Right forelimb (tissue), 1 donor: ENCODE data around the gene SPNS2.

Source experiments
- DNase-seq: peaks from one replicate; pipeline ENCODE4 v3.0.0-alpha.2; 2018

The SPNS2 gene

DNA sequence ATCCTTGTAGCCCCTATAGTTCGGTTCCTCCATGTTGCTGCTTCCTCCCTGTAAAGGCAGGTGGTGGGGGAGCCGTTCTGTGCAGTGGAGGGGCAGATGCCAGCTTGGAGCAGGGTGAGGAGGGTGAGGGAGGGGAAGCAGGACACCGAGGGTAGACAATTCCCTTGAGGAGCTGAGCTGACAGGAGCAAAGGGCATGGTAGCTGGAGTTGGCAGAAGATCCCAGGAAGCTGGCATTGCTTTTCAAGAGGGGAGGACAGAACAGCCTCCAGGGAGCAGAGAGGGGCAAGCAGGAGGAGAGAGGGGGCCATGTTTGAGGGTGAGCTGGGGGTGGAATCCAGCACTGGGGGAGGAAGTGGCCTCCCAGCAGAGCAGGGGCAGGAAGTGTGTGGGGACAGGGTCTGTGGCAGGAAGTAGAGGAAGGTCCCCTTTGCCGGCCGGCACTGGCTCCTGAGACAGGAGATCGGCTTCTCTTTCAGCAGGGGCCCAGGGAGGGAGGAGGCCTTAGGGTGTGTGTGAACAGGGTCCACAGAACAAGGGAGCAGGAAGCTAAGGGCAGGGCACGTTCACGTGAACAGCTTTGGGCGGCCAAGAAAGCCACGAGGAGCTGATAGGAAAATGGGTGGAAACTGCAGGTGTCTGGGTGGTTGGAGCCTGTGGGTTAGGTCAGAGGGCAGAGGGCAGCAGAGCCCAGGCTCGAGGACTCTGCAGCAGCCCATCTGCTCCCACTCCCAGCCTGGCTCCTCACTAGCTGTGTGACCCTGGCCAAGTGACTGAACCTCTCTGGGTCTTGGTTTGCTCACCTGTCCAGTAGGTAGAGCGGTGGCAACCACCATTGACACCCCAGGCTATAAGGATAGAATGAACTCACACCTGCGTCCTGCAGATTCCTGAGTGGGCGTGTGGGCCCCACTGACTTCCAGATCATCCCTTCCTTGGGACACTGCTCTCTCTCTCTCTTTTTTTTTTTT lies 17.5 kb upstream of the SPNS2 start:
- no peak for DNase-seq

DNA sequence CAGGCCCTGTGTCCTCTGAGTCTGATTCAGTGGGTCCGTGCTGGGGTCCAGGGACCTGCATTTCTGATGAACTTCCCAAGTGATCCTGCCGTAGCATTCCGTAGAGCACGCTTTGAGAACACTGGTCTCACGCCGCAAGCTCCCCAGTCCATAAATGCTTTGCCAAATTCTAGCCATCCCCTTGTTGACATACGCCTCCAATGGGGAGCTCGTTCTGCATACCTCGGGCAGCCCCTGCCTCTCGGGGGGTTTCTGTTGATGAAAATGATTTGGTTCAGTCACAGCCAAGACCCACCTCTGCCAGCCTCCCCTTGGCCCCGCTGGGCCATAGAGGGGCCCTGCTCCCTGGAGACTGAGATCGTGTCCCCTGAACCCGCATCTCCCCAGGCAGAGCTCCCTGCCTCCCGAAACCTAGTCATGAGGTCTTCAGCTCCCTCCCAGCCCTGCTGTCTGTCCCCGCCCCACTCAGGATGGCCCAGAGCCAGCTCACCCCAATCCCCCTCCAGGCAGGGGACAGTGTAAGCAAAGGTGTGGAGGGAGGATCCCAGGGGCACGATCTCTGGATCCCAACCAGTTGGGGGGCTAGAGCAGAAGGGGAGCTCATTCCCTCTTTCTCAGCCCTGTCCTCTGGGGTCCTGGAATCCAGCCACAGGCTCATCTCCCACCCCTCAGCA lies 16.2 kb upstream of the SPNS2 start:
- DNase-seq: no peak

DNA sequence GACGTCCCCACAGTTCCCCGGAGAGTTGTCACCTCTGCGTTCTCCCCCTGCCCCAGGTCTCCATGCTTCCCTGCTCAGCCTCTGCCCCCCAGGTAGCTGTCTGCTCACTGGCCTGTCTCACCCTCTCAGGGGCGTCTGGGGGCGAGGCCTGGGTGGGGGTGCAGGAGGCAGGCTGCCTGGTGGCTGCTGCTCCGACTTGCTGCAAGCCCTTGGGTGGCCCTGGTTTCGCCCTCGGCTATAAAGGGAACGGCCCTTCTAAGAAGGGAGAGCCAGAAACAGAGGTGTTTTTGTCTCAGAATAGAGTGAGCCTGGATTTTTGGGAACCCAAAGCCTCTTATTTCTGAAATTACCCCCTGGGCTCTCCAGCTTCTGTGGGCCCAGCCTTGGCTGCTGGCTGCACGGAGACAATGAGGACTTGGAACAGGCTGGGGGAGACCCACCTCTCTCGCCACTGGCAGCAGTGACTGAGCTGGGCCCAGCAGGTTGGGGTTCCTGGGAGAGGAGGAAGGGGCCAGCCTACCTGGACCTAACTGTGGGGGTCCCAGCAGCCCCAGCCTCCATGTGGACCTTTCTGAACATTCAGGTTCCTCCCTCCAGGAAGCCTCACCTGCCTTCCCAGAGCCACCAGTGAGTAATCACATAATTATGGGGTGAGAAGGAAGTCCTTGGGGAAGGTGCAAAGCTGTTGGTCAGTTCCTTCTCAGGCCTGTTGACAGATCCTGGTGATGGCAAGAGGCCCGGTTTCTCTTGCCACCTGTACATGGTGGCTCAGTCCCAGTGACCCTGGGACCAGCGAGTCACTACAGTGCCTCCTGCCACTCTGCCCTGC lies 15.5 kb upstream of the SPNS2 start:
- DNase-seq: no peak

DNA sequence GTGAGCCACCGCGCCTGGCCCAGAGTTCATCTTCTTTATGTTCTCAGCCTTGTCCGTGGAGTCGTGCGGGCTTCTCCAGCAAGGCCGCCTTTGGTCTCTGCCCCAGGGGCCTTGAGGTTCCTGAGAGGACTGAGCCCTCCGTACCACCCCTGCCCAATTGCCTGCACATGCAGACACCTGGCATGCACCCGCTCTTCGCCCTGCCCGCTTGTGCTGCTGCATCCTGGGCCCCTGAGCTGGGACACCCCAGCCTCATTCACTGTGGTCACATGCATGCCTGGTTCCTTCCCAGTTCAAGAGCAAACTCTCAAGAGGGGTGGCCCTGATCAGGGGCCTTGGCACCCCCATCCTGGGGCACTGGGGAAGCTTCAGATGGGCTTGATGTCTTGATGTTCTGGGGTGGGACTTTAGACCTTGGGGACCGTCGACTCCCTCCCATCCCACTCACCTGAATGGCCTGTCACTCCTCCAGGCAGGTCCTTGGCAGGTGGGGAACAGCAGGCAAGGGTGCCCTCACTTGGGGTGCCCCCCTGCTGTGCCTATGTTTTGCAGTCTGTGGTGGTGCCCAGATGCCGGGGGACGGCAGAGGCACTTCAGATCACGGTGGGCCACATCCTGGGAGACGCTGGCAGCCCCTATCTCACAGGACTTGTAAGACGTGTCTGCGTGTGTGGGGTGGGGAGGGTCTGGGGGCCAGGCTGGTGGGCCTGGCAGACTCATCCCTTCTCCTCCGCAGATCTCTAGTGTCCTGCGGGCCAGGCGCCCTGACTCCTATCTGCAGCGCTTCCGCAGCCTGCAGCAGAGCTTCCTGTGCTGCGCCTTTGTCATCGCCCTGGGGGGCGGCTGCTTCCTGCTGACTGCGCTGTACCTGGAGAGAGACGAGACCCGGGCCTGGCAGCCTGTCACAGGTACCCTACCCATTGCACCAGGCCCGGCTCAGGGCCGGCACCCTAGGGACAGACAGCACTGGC lies 12.7 kb upstream of the SPNS2 start:
- DNase-seq: no peak

DNA sequence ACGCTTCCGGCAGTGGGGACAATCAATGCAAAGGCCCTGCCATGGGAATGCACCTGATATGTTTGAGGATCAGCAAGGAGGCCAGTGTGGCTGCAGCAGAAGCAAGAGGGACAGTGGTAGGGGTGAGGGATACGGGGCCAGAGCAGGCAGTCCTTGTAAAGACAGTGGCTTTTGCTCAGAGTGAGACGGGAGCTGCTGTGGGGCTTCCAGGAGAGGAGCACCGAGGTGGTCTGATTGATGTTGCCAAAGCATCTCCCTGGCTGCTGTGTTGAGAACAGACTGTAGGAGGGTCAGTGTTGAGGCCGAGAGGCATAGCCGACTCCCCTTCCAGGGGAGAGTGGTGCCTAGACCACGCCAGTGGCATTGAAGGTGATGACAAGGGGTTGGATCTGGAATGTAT lies 11.4 kb upstream of the SPNS2 start:
- DNase-seq: no peak

DNA sequence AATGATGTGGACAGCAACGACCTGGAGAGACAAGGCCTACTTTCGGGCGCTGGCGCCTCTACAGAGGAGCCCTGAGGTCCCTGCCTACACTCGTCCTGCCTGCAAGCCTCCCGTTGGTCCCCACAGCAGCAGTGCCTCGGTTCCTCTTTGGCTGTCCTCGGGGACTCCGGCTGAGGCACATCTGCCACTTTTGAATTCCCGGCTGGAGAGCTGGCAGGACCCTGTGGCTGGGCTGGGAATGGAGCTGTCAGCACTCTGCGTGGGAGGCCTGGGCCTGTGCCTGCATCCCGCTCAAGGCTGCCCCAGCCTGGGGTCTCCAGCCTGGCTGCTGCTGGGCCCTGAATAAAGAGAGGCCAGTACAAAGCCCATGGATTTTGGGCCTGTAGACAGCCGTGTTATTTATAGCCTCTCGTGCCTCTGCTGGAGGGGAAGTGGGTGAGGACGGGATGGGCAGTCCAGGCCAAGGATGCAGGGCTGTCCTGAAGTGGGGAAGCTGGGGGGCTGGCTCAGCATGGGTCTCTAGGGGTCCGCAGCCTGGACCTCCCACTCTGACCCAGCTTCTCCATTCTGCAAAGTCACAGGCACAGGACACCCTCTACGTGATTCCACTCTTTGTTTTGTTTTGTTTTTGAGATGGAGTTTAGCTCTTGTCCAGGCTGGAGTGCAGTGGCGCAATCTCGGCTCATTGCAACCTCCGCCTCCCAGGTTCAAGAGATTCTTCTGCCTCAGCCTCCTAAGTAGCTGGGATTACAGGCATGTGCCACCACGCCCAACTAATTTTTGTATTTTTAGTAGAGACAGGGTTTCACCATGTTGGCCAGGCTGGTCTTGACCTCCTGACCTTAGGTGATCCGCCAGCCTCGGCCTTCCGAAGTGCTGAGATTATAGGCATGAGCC lies 10.6 kb upstream of the SPNS2 start:
- no peak for DNase-seq

DNA sequence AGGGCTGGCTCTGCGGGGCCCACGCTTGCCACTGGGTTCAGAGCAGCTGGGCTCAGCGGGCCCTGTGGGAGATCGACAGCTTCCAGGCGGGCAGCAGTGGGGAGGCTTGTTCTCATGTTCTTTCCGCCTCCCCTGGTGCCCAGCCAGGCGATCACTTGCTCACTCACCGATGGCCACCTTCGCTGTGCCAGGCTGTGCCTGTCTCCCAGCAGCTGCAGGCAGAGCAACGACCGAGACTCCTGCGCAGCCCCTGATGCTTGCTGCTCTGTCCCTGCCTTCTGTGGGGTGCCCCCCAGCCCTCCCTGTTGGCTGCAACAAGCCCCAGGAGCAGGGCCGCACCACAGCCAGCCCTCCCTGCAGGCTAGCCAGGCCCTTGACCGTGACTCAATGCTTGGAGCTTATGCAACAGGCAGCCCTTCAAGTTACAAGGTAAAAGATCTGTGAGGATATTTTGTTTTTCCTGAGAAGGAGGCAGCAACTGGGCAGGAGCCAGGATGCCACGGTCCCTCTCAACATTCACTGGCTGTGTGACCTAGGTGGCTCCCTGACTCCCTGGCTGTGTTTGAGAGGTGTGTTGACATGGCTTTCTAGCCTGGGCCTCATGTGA lies 9.6 kb upstream of the SPNS2 start:
- DNase-seq: no peak

DNA sequence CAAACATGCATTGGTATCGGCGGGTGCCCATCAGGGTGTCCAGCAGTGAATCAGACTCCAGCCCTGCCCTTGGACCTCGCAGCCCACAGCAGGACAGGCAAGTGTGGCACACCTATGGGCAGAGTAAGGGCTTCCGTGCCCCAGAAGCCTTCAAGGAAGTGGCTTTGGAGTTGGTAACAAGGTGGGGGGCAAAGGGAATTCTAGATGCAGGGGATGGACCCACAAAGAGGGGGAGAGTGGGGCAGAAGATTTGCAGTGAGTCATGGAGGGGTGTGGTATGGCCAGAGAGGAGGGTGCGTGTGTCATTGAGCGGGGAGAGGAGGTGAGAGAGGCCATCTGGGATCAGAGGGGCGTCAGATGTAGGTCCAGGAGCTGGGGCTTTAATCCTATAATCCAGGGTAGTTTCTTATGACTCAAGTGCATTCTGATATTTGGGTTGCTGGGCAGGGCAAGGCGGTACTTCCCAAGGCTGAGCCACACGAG lies 8.5 kb upstream of the SPNS2 start:
- DNase-seq: no peak

DNA sequence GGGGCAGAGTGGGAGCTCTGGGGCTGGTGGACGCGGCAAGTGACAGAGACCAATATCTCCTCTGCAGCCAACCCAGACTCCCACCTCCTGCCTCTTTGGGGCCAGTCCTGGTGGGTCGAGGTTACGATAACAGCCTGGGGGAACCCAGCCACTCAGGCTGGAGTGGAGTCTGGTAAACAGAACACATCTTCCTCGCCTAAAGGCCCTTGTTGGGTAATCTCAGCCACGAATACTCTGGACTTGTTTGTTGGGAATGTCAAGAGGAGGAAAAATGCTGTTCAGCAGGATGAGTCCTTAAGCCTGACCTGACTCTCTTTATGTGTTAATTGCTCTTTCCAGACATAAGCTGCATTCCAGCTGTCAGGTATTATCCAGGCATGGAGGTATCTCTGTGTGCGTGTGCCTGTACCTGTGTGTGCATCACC lies 8.0 kb upstream of the SPNS2 start:
- no peak for DNase-seq

DNA sequence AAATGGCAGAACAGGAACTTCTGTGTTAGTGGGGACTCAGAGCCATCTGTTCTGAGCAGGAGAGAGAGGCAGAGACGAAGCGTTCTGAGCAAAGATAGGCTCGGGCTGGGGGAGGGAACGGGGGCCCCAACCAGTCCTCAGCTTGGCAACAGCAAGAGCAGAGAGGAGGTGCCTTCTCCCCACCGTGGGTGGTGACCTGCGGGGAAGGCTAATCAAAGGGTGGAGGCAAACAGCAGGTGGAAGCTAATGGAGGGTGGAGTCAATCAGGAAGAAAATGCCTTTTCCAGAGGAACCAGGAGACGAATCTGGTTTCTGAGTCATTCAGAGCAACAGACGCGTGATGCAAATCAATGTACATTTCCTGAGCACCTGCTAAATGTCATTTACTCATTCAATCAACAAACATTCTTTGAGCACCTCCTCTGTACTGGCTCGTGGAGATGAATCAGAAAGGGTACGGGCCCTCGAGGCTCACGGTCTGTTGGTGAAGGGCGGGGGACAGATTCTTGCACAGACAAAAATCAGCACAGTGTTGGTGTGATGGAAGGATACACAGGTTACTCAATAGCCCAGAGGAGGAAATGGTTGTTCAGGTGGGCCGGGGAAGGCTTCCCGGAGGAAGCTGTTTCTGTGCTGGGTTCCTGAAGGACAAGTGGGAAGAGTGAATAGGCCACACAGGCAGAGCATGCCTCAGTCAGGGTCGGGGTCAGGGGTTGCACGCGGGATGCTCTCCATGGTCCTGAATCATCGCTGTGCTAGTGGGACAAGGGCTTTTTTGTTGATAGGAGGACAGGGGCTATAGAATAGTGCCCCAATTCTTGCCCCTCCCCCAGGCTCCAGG lies 5.7 kb upstream of the SPNS2 start:
- no peak for DNase-seq

DNA sequence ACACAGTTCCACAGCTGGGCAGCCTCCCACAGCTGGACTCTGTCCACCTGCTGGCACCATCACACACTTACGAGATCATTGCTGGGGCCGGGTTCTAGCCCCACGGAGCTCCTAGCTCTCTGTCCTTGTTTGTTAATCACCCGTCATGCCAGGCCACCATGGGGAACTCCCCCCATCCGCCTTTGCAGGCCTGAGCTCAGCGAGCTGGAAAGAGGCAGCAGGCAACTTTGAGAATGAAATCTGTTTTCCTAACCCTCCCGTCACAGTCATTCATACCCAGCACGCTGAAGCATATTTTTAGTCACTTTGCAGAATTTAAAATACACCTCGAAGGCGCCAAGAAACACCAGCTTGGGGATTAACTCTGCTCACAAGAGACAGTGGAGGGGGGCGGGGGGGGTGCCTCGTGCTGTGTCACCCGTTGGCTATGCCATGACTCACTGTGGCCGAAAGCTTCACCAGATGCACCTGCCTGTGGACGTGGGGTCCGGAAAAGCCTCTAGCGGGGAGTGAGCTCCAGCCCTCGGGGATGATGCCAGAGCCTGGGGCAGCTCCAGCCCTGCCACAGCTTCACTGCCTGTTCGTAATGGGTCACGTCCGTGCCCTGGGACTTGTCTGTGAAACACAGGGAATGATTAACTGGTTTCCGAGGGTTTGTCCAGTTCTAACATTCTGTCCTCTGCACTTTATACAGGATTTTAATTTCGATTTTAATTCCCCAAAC lies 1.4 kb upstream of the SPNS2 start:
- no peak for DNase-seq

DNA sequence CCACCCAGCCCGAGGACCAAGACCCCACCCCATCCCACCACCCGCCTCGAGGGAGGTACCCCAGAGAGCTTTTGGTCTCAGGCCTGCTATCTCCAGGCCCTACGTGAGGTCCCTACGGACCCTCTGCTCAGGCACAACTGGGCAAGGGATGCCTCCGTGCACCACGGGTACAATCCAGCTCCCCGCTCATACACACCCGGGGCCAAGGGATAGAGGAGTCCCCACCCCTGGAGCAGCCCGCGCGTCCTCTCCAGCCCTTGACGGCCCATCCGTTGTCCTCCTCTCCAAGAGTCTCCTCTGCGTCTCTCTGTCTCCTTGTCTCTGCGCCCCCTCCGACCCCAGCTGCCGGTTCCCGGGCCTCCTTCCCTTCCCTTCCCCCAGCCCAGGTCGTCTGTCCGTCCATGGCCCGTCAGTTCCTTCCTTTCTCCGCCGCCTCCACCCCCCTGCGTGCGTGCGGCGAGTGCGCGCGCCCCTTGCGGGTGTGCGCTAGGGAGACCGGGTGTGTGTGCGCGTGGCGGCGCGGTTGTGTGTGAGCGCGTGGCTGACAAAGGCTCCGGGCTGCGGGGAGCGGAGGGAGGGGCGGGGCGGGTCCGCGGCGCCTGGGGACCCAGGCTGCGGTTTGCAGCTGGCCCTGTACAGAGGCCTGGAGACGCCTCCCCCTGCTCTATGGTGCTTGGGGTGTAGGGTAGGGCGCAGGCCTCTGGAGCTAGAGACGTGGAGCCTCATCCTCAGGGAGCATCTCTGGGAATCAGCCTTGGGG lies 930 bp downstream of the SPNS2 start:
- no peak for DNase-seq

DNA sequence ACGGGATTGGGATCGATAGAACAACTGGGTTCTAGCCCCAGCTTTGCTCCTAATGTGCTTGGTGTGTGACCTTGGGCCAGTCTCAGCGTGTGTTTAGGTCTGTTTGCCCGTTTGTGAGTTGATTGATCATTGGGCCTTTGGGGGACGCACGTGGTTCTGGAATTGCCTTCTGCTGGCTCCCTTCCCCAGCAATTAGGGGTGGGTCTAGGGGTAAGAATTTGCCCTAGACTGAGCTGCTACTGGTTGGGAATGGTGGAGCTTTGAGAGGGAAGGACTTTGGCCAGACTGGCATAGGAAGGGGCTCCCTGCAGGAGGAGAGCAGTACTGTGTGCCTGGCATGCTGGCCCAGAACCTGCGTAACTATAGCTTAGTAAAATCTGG lies 1.5 kb downstream of the SPNS2 start:
- no peak for DNase-seq

DNA sequence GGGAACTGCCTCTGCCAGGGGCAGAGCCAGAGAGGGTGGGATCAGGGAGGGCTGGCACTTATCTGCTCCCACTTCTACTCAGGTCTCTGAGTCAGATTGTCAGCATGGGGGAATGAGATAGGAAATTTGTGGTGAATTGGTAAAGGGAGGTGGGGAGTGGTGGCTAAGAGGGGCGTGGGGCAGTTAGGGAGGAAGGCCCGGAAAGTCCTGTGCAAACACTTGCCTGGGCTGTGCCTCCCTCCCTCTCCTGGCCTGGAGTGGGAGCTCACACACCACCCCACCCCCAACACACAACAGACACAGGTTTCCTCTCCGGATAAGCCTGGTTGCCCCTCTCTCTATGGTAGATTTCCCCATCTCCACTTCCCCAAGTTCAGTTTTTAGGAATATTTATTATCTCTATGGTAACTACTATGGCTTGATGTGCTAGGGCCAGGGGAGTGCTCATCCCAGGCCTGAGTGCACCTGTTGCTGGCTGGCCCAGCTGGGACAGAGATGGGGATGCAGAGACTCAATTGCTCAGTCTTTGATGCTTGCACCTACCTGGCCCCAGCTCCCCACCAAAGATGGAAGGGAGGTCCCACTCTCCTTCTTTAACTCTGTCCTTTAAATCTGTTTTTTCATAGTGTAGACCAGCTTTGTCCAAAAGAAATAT lies 2.7 kb downstream of the SPNS2 start:
- DNase-seq: no peak

DNA sequence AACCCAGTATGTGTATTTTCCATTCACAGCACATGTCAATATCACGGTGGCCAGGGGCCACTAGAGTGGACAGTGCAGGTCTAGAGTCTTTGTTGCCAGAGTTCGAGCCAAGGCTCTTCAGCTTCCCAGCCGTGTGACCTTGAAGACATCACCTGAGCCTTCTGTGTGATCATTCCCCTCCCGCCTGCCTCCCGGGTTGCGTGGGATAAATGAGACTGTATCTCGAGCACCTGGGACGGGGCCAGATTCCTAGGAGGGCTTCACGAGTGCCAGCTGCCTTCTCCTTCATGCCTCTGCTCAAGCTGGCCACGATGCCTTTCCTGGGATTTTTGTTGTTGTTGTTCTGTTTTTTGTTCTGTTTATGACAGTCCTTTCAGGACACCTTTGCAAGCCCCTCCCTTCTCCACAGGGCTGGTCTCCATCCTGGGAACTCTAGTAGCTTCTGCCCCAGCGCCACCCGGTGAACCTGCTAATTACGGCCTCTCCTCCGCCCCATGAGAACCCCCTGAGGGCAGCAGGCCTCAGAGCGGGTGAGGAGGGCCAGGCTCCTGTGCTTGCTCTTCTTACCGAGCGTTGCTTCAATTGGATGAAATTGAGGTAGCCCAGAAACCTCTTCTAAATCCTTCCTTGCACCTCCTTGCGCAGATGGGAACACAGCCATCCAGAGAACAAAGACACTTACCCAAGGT lies 3.9 kb downstream of the SPNS2 start:
- DNase-seq: no peak

DNA sequence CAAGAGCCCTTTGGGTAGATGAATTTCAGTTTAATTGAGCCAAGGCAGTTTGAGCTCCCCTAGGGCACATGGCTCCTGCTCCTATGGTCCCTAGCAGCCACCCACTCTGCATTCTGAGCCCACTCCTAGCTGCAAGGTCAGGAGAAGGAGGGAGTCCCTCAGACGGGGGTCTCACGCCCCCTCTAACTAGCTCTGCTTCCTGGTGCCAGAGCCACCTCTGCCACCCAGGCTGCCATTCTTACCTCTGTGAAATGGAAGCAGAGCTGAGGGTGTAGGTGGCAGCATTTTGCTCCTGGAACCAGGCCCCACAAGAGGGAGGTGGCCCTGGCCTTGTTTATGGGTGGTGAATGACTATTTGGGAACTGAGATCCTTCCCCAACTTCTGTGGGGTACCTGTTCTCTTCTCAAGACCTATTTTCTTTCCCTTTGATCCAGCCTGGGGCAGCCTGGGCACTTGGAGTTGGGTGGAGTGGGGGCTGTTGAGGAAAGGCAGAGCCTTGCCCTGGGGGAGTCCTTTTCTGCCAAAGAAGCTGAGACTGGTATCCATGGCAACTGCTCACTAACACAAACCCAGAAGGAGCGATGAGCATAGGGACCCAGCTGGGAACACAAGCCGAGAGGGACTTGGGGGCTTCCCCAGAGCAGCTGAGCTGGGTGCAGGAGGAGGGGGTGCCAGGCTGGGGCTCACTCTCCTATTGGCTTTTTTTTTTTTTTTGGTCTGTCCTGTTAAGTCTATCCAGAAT lies 4.8 kb downstream of the SPNS2 start:
- DNase-seq: no peak
